GM21447 (cell line): ENCODE data around the gene SPTBN1.

Experiments
- ATAC-seq: cut with Tn5 transposase; IDR thresholded peaks from one replicate; pipeline ENCODE4 v1.9.1; 2021; ENCODE audit not compliant: unreplicated experiment

SPTBN1 gene

GRCh38 chr2:54628418-54628817 lies 172.3 kb downstream of the SPTBN1 start:
- no peak for ATAC-seq

GRCh38 chr2:54628957-54629356 lies 172.8 kb downstream of the SPTBN1 start:
- ATAC-seq: no peak

GRCh38 chr2:54629390-54629789 lies 173.3 kb downstream of the SPTBN1 start:
- ATAC-seq: no peak

GRCh38 chr2:54629914-54630857 lies 174.1 kb downstream of the SPTBN1 start:
- ATAC-seq: no peak

- no peak for ATAC-seq
Measured at GRCh38 chr2:54630858-54631497, 174.9 kb downstream of the SPTBN1 start.

- ATAC-seq: no peak
Measured at GRCh38 chr2:54631755-54632154, 175.6 kb downstream of the SPTBN1 start.

- ATAC-seq: no peak
Measured at GRCh38 chr2:54632733-54633692, 176.9 kb downstream of the SPTBN1 start.

- no peak for ATAC-seq
Measured at GRCh38 chr2:54634021-54634420, 177.9 kb downstream of the SPTBN1 start.

GRCh38 chr2:54634564-54635511 lies 178.7 kb downstream of the SPTBN1 start:
- peak; percentile 79 for ATAC-seq

- no peak for ATAC-seq
Measured at GRCh38 chr2:54635554-54636152, 179.5 kb downstream of the SPTBN1 start.

- no peak for ATAC-seq
Measured at GRCh38 chr2:54636415-54637139, 180.4 kb downstream of the SPTBN1 start.

- no peak for ATAC-seq
Measured at GRCh38 chr2:54638103-54638502, 182.0 kb downstream of the SPTBN1 start.

GRCh38 chr2:54638774-54639187 lies 182.7 kb downstream of the SPTBN1 start:
- ATAC-seq: no peak

GRCh38 chr2:54639609-54640008 lies 183.5 kb downstream of the SPTBN1 start:
- ATAC-seq: no peak

- no peak for ATAC-seq
Measured at GRCh38 chr2:54640834-54641540, 184.9 kb downstream of the SPTBN1 start.

- ATAC-seq: no peak
Measured at GRCh38 chr2:54641988-54642387, 185.9 kb downstream of the SPTBN1 start.

GRCh38 chr2:54642677-54643430 lies 186.7 kb downstream of the SPTBN1 start:
- ATAC-seq: no peak

GRCh38 chr2:54644236-54644635 lies 188.1 kb downstream of the SPTBN1 start:
- no peak for ATAC-seq
